A673 (cell line): ENCODE data around the gene PTRH1.

Source experiments
- CTCF ChIP-seq: fragments of 300-800, 200-600 bp; sonication (generic); conservative IDR thresholded peaks from 2 replicates; pipeline ENCODE4 v1.5.1; 2017; ENCODE audit warnings: low read depth, mild to moderate bottlenecking, antibody characterized with exemption, low read length, moderate library complexity, mixed read lengths
- EZH2 ChIP-seq: fragments of 200-600 bp; sonication (generic); IDR thresholded peaks from 2 replicates; pipeline ENCODE4 v1.6.1; 2017; ENCODE audit warnings: borderline replicate concordance, low read depth, mild to moderate bottlenecking, mixed read lengths, antibody characterized with exemption, low read length; ENCODE audit not compliant: poor library complexity, severe bottlenecking

GRCh38 chr9:127711226-127711701 lies 4.2 kb downstream of the PTRH1 start:
- TF ChIP-seq CTCF, result no peak
- no peak for TF ChIP-seq EZH2
